Ureter (tissue), 1 donor: ENCODE results near the gene NIFK. TPM values are rescaled to one million over a fixed set of nuclear protein-coding genes. Genes with fewer than 3 reads are reported as not detected.
"Not testable (repeated sequence)": the region's sequence is repeated elsewhere in the genome, so short reads cannot be mapped to it uniquely, and the experiment has no call there.

Source experiments
- DNase-seq: peaks from one replicate; pipeline ENCODE4 v3.0.0-alpha.2; 2020; ENCODE audit warnings: low spot score
- total RNA-seq: library from RNA; stranded (reverse); gene quantifications from one replicate; pipeline ENCODE4 v1.2.4, GENCODE V29; 2023
- donor health status: DM: yes; HTN: yes; CAD: no.

The NIFK gene
- total RNA-seq, 1 donor from 2014 or later: 92.3 TPM

- not testable (repeated sequence) for DNase-seq
These were observed 2.1 kb downstream of the NIFK start for GRCh38 chr2:121734544-121734943.

GRCh38 chr2:121731366-121731765 is 5.3 kb downstream of the NIFK start:
- DNase-seq: no peak

DNA sequence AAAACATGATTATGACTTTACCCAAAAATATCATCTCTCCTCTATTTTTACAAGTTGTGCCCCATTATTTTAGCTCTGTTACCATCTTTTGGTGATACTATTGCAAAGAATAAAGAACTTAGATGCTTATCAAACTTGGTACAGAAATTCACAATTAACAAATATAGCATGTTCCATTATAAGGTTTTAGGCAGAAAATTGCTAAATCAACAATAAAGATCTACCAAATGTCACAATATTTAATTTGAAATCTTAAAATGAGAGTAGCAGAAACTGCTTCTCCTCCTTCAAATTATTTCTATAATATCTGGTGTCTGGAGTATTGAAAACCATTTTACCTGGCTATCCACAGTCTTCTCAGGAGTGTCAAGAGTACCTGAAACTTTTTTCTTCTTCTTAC is 8.7 kb downstream of the NIFK start:
- no peak for DNase-seq

- DNase-seq: no peak
These were observed 9.3 kb downstream of the NIFK start for GRCh38 chr2:121727332-121727731.

DNA sequence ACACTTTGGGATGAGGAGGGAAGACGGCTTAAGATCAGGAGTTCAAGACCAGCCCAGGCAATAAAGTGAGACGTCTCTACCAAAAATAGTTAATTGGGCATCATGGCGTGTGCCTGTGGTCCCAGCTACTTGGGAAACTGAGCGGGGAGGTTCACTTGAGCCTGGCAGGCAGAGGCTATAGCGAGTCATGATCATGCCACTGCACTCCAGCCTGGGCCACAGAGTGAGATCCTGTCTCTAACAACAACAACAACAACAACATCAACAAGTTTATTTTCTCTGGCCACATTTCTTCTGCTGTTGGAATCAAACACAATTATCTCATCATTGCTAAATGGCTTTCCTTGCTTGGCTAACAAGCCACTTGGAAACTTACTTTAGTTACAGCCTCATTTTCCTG is 13.4 kb downstream of the NIFK start:
- DNase-seq: no peak

- no peak for DNase-seq
These were observed 14.2 kb downstream of the NIFK start for GRCh38 chr2:121722479-121722878.

DNA sequence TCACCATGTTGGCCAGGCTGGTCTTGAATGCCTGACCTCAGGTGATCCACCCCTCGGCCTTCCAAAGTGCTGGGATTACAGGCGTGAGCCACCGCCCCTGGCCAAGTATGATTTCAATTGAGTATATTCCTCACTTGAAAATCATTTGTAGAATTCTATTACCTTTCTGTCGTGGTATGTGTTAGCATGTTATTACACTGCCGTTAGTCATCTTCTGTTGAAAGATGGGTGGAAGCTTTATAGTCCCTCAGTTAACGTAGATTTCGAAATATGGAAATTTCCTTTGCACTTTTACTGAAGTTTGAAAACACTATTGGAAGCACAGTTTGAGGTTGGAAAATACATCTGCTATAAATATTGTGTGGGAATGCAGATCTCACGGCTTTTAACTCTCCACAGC is 14.7 kb downstream of the NIFK start:
- DNase-seq: no peak

GRCh38 chr2:121717529-121717928 is 19.1 kb downstream of the NIFK start:
- no peak for DNase-seq

GRCh38 chr2:121716126-121716525 is 20.5 kb downstream of the NIFK start:
- DNase-seq: no peak

DNA sequence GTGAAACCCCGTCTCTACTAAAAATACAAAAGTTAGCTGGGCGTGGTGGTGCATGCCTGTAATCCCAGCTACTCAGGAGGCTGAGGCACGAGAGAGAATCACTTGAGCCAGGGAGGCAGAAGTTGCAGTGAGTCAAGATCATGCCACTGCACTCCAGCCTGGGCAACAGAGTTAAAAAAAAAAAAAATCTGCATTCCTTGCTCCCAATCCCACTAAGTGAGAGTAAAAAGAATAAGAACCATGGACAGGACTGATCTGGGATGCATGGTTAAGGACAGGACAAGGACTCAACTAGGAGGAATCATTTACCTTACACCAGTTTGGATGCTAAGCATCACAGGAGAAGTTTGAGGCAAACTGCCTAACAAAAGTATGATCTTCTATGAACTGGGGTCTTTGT is 25.2 kb downstream of the NIFK start:
- DNase-seq: not testable (repeated sequence)

DNA sequence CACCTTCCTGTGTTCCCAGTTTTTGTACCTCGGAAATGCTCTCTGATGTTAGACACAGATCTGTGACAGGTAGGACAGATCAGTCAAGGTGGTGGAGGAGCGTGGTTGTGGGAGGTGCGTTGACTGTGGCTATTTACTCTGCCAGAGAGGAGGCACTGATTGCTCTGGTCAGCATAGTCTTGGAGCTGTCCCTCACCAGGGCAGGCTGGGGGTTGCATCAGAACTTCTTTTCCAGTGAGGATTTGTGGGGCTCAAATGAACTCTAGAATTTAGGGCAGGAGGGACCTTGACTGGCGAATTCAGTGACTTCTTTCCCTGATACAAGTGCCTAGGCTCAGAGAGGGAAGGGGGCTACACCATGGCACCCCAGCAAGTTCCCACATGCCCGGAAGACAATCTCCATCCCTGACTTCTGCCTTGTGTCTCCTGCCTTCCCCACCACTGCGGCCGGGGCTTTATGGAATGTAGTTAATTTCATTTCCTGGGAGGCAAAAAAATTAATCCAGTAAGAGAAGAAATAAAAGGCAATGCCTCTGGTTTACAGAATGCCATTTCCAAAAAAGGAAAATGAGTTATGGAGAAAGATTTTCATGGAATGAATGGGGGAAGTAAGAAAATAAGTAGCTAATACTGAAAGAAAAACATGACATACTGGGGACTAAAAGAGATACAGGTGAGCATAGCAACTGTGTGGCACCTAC is 26.1 kb downstream of the NIFK start:
- no peak for DNase-seq

GRCh38 chr2:121709776-121710469 is 26.8 kb downstream of the NIFK start:
- DNase-seq: no peak

- DNase-seq: no peak
These were observed 28.7 kb downstream of the NIFK start for GRCh38 chr2:121707920-121708361.

- DNase-seq: no peak
These were observed 29.2 kb downstream of the NIFK start for GRCh38 chr2:121707344-121707919.

- no peak for DNase-seq
These were observed 30.7 kb downstream of the NIFK start for GRCh38 chr2:121705958-121706357.

DNA sequence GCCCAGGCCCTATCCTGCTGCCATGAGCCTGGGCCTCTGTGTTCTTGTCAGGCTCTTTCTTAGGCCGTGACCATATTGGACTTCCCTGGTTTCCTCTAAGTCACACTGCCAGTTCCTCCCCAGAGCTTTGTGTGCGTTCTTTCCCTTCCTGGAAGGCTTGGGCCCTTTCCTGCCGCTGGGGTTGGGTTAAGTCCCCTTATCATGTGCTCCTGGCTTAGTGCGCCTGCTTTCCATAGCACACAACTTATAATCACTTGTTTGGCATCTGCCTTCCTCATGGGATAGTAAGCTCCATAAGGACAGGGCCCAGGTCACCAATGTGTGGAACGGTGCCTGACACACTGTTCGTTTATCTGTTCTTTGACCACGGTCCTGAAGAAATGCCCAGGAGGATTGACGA is 31.3 kb downstream of the NIFK start:
- DNase-seq: no peak

DNA sequence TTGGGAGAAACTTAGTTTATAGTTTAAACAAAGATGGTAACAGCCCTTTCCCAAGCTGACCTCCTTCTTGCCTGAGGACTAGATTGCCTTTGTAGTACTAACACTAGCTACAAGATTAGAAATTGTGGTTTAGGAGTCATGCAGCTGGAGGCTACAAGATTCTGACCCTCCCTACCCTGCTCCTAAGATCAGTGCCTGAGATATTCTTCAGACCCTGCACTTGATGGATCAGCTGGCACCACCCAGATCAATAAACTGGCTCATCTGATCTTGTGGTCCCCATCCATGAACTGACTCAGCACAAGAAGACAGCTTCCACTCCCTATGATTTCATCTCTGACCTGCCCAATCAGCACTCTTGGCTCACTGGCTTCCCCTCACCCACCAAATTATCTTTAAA is 34.9 kb downstream of the NIFK start:
- not testable (repeated sequence) for DNase-seq

GRCh38 chr2:121699421-121700333 is 37.0 kb downstream of the NIFK start:
- DNase-seq: peak; percentile 74

DNA sequence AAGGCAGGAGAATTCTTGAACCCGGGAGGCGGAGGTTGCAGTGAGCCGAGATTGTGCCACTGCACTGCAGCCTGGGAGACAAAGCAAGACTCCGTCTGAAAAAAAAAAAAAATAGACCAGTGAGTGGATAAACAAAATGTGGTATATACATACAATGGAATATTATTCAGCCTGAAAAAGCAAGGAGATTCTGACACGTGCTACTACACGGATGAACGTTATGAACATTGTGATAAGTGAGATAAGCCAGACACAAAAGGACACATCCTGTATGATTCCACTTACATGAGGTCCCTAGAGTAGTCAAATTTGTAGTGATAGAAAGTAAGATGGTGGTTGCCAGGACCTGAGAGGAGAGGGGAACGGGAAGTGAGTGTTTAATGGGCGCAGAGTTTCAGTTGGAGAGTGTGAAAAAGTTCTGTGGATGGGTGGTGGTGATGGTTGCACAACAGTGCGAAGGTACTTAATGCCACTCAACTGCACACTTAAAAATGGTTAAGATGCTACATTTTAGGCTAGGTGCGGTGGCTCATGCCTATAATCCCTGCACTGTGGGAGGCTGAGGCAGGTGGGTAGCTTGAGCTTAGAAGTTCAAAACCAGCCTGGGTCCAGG is 38.3 kb downstream of the NIFK start:
- DNase-seq: no peak

- DNase-seq: no peak
These were observed 39.5 kb downstream of the NIFK start for GRCh38 chr2:121697108-121697631.

GRCh38 chr2:121696410-121696930 is 40.2 kb downstream of the NIFK start:
- no peak for DNase-seq
